ENCODE measurements around the gene TMEM131.
"Not testable (repeated sequence)": the region's sequence is repeated elsewhere in the genome, so short reads cannot be mapped to it uniquely, and the experiment has no call there.

TMEM131 gene

DNA sequence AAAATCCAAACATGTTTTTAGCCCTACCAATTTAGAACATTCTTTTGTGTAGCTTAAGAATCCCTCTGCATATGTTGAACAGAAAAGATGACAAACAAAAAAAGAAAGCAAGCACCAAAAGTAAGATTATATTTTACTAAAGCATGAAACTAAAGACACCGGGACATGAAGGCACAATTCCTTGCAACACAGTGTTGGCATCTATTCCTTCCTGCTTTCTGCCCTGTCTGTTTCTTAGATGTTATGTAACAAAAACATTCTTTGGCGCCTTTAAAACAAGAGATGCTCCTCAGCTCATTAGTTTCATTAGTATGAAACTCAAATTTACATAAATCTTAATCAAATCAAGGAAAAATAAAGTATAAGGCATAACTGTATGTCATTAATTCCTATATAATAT lies 106.6 kb downstream of the TMEM131 start:
- Histone ChIP-seq H3K36me3 (ENCODE audit: insufficient read depth, low read length) (peaks cover 31% of the 10 kb centered on the region), H4K20me1 (ENCODE audit: insufficient read depth, low read length) (no peaks in the 10 kb centered on the region), H3K4me2 (ENCODE audit: insufficient read depth, low read length) (no peak overlapping the region), H3K27ac (ENCODE audit: low read length) (no peak overlapping the region), H2AFZ (ENCODE audit: low read depth, low read length) (no peak overlapping the region), H3K4me1 (ENCODE audit: insufficient read depth, low read length) (no peaks in the 10 kb centered on the region), H3K79me2 (ENCODE audit: insufficient read depth, low read length) (no peaks in the 10 kb centered on the region), H3K9ac (ENCODE audit: low read depth, low read length) (no peak overlapping the region), H3K9me3 (ENCODE audit: insufficient read depth, low read length, severe bottlenecking) (peaks cover 20% of the 10 kb centered on the region), H3K27me3 (ENCODE audit: insufficient read depth, low read length, poor library complexity) (no peaks in the 10 kb centered on the region), H3K4me3 (ENCODE audit: low read depth in 1 of 2, low read length in 2 of 2) (no peak overlapping the region)
- no peak for DNase-seq
- TF ChIP-seq EZH2 (IDR thresholded peaks at IDR 0.05; ENCODE audit: borderline replicate concordance, low read depth, low read length, severe bottlenecking), result no peak
- TF ChIP-seq, protein P1, sequence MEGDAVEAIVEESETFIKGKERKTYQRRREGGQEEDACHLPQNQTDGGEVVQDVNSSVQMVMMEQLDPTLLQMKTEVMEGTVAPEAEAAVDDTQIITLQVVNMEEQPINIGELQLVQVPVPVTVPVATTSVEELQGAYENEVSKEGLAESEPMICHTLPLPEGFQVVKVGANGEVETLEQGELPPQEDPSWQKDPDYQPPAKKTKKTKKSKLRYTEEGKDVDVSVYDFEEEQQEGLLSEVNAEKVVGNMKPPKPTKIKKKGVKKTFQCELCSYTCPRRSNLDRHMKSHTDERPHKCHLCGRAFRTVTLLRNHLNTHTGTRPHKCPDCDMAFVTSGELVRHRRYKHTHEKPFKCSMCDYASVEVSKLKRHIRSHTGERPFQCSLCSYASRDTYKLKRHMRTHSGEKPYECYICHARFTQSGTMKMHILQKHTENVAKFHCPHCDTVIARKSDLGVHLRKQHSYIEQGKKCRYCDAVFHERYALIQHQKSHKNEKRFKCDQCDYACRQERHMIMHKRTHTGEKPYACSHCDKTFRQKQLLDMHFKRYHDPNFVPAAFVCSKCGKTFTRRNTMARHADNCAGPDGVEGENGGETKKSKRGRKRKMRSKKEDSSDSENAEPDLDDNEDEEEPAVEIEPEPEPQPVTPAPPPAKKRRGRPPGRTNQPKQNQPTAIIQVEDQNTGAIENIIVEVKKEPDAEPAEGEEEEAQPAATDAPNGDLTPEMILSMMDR (IDR thresholded peaks at IDR 0.05; ENCODE audit: borderline replicate concordance, extremely low read depth, low read length, poor library complexity, severe bottlenecking), result no peak
- no peak for ATAC-seq (ENCODE audit: insufficient read depth, low read depth)

DNA sequence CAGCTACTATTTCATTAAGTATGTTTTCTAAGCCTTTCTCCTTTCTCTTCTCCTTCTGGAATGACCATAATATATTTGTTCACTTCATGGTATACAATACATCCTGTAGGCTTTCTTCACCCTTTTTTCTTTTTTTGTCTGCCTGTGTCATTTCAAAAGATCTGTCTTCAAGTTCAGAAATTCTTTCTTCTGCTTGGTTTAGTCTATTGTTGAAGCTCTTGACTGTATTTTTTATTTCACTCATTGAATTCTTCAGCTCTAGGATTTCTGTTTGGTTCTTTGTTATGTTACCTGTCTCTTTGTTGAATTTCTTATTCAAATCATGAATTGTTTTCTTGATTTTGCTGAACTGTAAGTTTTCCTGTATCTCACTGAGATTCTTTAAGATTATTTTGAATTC lies 109.9 kb downstream of the TMEM131 start:
- Histone ChIP-seq H3K79me2 (ENCODE audit: insufficient read depth, low read length) (no peaks in the 10 kb centered on the region), H4K20me1 (ENCODE audit: insufficient read depth, low read length) (no peaks in the 10 kb centered on the region)
- DNase-seq, result no peak

GRCh38 chr2:97880334-97880733 lies 115.4 kb downstream of the TMEM131 start:
- Histone ChIP-seq H3K4me2 (ENCODE audit: insufficient read depth, low read length) (no peak overlapping the region), H3K4me1 (ENCODE audit: insufficient read depth, low read length) (no peaks in the 10 kb centered on the region), H3K36me3 (ENCODE audit: insufficient read depth, low read length) (0 out of 2 replicates have a peak, but pooled peaks cover under 1% of the 10 kb centered on the region), H3K79me2 (ENCODE audit: insufficient read depth, low read length) (no peaks in the 10 kb centered on the region), H4K20me1 (ENCODE audit: insufficient read depth, low read length) (no peaks in the 10 kb centered on the region), H3K9me3 (ENCODE audit: insufficient read depth, low read length, severe bottlenecking) (no peaks in the 10 kb centered on the region), H3K27ac (ENCODE audit: low read length) (no peak overlapping the region), H3K4me3 (ENCODE audit: low read depth in 1 of 2, low read length in 2 of 2) (no peak overlapping the region), H2AFZ (ENCODE audit: low read depth, low read length) (no peak overlapping the region), H3K9ac (ENCODE audit: low read depth, low read length) (no peak overlapping the region), H3K27me3 (ENCODE audit: insufficient read depth, low read length, poor library complexity) (no peaks in the 10 kb centered on the region)
- no peak for ATAC-seq (ENCODE audit: insufficient read depth, low read depth)
- TF ChIP-seq, protein P1 (IDR thresholded peaks at IDR 0.05; ENCODE audit: borderline replicate concordance, extremely low read depth, low read length, poor library complexity, severe bottlenecking), result no peak
- no peak for TF ChIP-seq EZH2 (IDR thresholded peaks at IDR 0.05; ENCODE audit: borderline replicate concordance, low read depth, low read length, severe bottlenecking)
- no peak for DNase-seq

More for the DNA sequence above, 109.9 kb downstream of the TMEM131 start:
- peaks cover 20% of the 10 kb centered on the region for H3K9me3 ChIP-seq (ENCODE audit: insufficient read depth, low read length, severe bottlenecking)
- H3K27ac ChIP-seq (ENCODE audit: low read length), result no peak overlapping the region
- no peak overlapping the region for H2AFZ ChIP-seq (ENCODE audit: low read depth, low read length)
- H3K27me3 ChIP-seq (ENCODE audit: insufficient read depth, low read length, poor library complexity), result no peaks in the 10 kb centered on the region
- H3K4me1 ChIP-seq (ENCODE audit: insufficient read depth, low read length), result no peaks in the 10 kb centered on the region
- peaks cover 31% of the 10 kb centered on the region for H3K36me3 ChIP-seq (ENCODE audit: insufficient read depth, low read length)
- ATAC-seq (ENCODE audit: insufficient read depth, low read depth), result no peak
- H3K4me2 ChIP-seq (ENCODE audit: insufficient read depth, low read length), result no peak overlapping the region
- no peak overlapping the region for H3K4me3 ChIP-seq (ENCODE audit: low read depth in 1 of 2, low read length in 2 of 2)
- H3K9ac ChIP-seq (ENCODE audit: low read depth, low read length), result no peak overlapping the region
- TF ChIP-seq, protein P1 (IDR thresholded peaks at IDR 0.05; ENCODE audit: borderline replicate concordance, extremely low read depth, low read length, poor library complexity, severe bottlenecking), result no peak
- TF ChIP-seq EZH2 (IDR thresholded peaks at IDR 0.05; ENCODE audit: borderline replicate concordance, low read depth, low read length, severe bottlenecking), result no peak

- ATAC-seq (ENCODE audit: insufficient read depth, low read depth) (no peak), DNase-seq (no peak)
- Histone ChIP-seq H3K27ac (ENCODE audit: low read length) (no peak overlapping the region), H3K4me2 (ENCODE audit: insufficient read depth, low read length) (no peak overlapping the region), H2AFZ (ENCODE audit: low read depth, low read length) (no peak overlapping the region), H3K9ac (ENCODE audit: low read depth, low read length) (no peak overlapping the region), H4K20me1 (ENCODE audit: insufficient read depth, low read length) (no peaks in the 10 kb centered on the region), H3K9me3 (ENCODE audit: insufficient read depth, low read length, severe bottlenecking) (no peaks in the 10 kb centered on the region), H3K4me1 (ENCODE audit: insufficient read depth, low read length) (no peaks in the 10 kb centered on the region), H3K79me2 (ENCODE audit: insufficient read depth, low read length) (no peaks in the 10 kb centered on the region), H3K36me3 (ENCODE audit: insufficient read depth, low read length) (no peaks in the 10 kb centered on the region), H3K4me3 (ENCODE audit: low read depth in 1 of 2, low read length in 2 of 2) (no peak overlapping the region), H3K27me3 (ENCODE audit: insufficient read depth, low read length, poor library complexity) (no peaks in the 10 kb centered on the region)
- TF ChIP-seq, protein P1 (IDR thresholded peaks at IDR 0.05; ENCODE audit: borderline replicate concordance, extremely low read depth, low read length, poor library complexity, severe bottlenecking), result no peak
- no peak for TF ChIP-seq EZH2 (IDR thresholded peaks at IDR 0.05; ENCODE audit: borderline replicate concordance, low read depth, low read length, severe bottlenecking)
These were observed 116.9 kb downstream of the TMEM131 start for GRCh38 chr2:97878865-97879264.

GRCh38 chr2:97878317-97878716 lies 117.4 kb downstream of the TMEM131 start:
- DNase-seq; H3K4me3 ChIP-seq (ENCODE audit: low read depth in 1 of 2, low read length in 2 of 2); H3K36me3 ChIP-seq (ENCODE audit: insufficient read depth, low read length); H3K9ac ChIP-seq (ENCODE audit: low read depth, low read length); H2AFZ ChIP-seq (ENCODE audit: low read depth, low read length); H3K27me3 ChIP-seq (ENCODE audit: insufficient read depth, low read length, poor library complexity); H3K79me2 ChIP-seq (ENCODE audit: insufficient read depth, low read length); H3K9me3 ChIP-seq (ENCODE audit: insufficient read depth, low read length, severe bottlenecking); H3K4me1 ChIP-seq (ENCODE audit: insufficient read depth, low read length); H4K20me1 ChIP-seq (ENCODE audit: insufficient read depth, low read length); H3K27ac ChIP-seq (ENCODE audit: low read length); H3K4me2 ChIP-seq (ENCODE audit: insufficient read depth, low read length); ATAC-seq (ENCODE audit: insufficient read depth, low read depth): not testable (repeated sequence)

Measured in DND-41 (cell line).